HuH-7.5 (cell line): ENCODE data around the gene DDX39A.

Source experiments
- DNase-seq: peaks from one replicate; pipeline ENCODE4 v3.0.0; 2011; ENCODE audit warnings: low spot score

The DDX39A gene

DNA sequence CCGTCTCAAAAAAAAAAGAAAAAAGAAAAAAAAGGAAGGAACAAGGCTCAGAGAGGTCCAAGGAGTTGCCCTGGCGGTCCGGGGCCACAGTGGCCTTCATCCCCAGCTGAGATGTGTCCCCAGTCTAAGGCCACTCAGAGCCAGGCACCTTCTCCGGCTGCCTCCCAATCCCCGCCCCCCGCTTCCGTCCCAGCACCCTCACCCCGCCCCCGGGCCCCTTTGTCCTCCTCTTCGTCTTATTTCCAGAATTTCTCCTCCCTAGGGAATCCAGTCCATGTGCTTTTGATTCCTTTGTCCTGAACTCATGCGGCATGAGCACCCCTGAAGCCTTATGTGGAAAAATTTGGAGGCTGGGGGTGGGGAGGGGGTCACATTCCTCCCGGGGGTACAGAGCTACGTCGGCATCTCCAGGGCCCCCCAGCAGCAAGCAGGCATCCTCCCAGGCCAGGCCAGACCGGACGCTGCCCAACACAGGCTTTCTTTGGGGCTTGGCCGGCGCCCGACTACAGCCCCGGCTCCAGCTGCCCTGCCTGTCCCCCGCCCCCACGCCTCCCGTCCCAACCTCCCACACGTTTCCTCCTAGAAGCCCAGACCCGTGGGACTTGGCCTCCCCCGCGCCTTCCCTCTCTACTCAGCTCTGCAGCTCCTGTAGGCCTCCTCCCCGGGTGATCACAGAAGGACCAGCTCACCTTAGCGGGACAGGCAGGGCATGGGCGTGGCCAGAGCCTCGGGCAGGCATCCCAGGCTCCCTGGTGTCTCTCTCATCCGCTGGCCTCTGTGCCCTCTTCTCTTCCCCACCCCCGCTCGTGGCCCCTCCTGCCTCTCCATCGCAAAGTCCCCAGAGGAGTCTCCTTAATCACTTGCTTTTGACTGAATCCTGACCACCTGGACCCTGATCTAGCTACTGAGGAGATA lies 55.7 kb downstream of the DDX39A start:
- no peak for DNase-seq

DNA sequence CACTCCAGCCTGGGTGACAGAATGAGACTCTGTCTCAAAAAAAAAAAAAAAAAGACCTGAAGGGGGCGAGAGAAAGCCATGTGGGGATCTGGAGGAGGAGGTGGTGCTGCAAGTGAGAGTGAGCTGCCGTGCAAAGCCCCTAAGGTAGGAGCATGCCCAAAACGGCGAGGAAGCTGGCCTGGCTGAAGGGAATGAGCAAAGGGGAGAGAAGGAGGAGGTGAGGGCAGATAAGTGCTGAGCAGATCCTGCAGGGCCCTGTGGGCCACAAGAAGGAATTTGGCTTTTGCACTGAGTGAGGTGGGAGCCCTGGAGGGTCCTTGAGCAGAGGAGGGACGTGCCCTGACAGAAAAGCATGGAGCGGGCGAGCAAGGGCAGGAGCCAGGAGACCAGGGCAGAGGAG lies 57.3 kb downstream of the DDX39A start:
- DNase-seq = no peak
